ENCODE results near the gene SCYGR8.

SCYGR8 gene

GRCh38 chr2:227789803-227790202, 44.1 kb downstream of the SCYGR8 start:
- H3K4me3 ChIP-seq (ENCODE audit: low read length): no peak overlapping the region

GRCh38 chr2:227793148-227793712, 47.5 kb downstream of the SCYGR8 start:
- Histone ChIP-seq H3K9ac (ENCODE audit: low read length) (no peak overlapping the region), H3K9me3 (ENCODE audit: control insufficient read depth, low read length) (no peaks in the 10 kb centered on the region), H3K36me3 (ENCODE audit: control insufficient read depth, insufficient read depth, low read length) (no peaks in the 10 kb centered on the region), H3K4me3 (ENCODE audit: low read length) (no peak overlapping the region), H3K4me1 (ENCODE audit: control insufficient read depth, insufficient read depth, low read length) (peaks cover 15% of the 10 kb centered on the region), H3K27me3 (ENCODE audit: control insufficient read depth, insufficient read depth, low read length) (no peaks in the 10 kb centered on the region)

More at GRCh38 chr2:227789803-227790202, 44.1 kb downstream of the SCYGR8 start:
- no peaks in the 10 kb centered on the region for H3K27me3 ChIP-seq (ENCODE audit: control insufficient read depth, insufficient read depth, low read length)
- H3K9ac ChIP-seq (ENCODE audit: low read length): no peak overlapping the region
- no peaks in the 10 kb centered on the region for H3K36me3 ChIP-seq (ENCODE audit: control insufficient read depth, insufficient read depth, low read length)
- peaks cover 8% of the 10 kb centered on the region for H3K4me1 ChIP-seq (ENCODE audit: control insufficient read depth, insufficient read depth, low read length)
- no peaks in the 10 kb centered on the region for H3K9me3 ChIP-seq (ENCODE audit: control insufficient read depth, low read length)

Measured in mucosa of stomach (tissue), 1 donor.